Gastroesophageal sphincter (tissue), 4 donors: ENCODE measurements around the gene BCL2. TPM values are rescaled to one million over a fixed set of nuclear protein-coding genes. Genes with fewer than 3 reads are reported as not detected.
"Not testable (repeated sequence)": the region's sequence is repeated elsewhere in the genome, so short reads cannot be mapped to it uniquely, and the experiment has no call there.

Experiments used
- ATAC-seq: fragments of 150-250 bp; one replicate; pipeline ENCODE4 v1.9.1; 2016; ENCODE audit warnings: mild to moderate bottlenecking, moderate library complexity
- H3K27ac ChIP-seq, 4 donors: fragments of 200-600 bp; sonication (generic) in 3 of 4; 1 replicate in 3 of 4; 2 replicates in 1 of 4; pipeline ENCODE4 v1.5.1; 2016 to 2019
- H3K27me3 ChIP-seq: fragments of 200-600 bp; sonication (generic); one replicate; pipeline ENCODE4 v1.5.1; 2019
- H3K36me3 ChIP-seq, 2 donors: fragments of 200-600 bp; sonication (generic); one replicate each; pipeline ENCODE4 v1.5.1; 2019; ENCODE audit warnings: control low read depth in 1 of 2
- H3K4me1 ChIP-seq, 3 donors: fragments of 200-600 bp; sonication (generic); 1 replicate in 2 of 3; 2 replicates in 1 of 3; pipeline ENCODE4 v1.5.1; 2016 to 2019; ENCODE audit warnings: control low read depth in 2 of 3
- H3K4me3 ChIP-seq, 2 donors: fragments of 200-600 bp; sonication (generic); one replicate each; pipeline ENCODE4 v1.5.1; 2019; ENCODE audit warnings: mild to moderate bottlenecking in 1 of 2, moderate library complexity in 1 of 2
- H3K9me3 ChIP-seq, 3 donors: fragments of 200-600 bp; sonication (generic); one replicate each; pipeline ENCODE4 v1.5.1; 2017 to 2019; ENCODE audit warnings: control low read depth in 2 of 3
- CTCF ChIP-seq, 4 experiments: fragments of 200-600 bp in 2 of 4; fragments of 450-650 bp in 2 of 4; sonication (generic) in 1 of 4; IDR thresholded peaks; one replicate each; pipeline ENCODE4 v1.5.1; 2017 to 2019; ENCODE audit warnings: antibody characterized with exemption in 4 of 4, mild to moderate bottlenecking in 2 of 4, moderate library complexity in 2 of 4
- EP300 ChIP-seq: sonication (generic); formaldehyde crosslinking; IDR thresholded peaks from one replicate; pipeline ENCODE4 v1.6.1; 2017; ENCODE audit warnings: antibody characterized with exemption, mild to moderate bottlenecking
- POLR2A ChIP-seq, 2 donors: fragments of 450-650 bp; IDR thresholded peaks; one replicate each; pipeline ENCODE4 v1.6.1; 2017; ENCODE audit warnings: antibody characterized with exemption in 2 of 2, mild to moderate bottlenecking in 2 of 2, moderate library complexity in 1 of 2
- POLR2AphosphoS5 ChIP-seq: sonication (generic); formaldehyde crosslinking; IDR thresholded peaks from one replicate; pipeline ENCODE4 v1.6.1; 2017; ENCODE audit warnings: antibody characterized with exemption
- WGBS, 2 donors: methylation state at CpG; one replicate each; pipeline ENCODE4 v1.1.5; 2018; ENCODE audit warnings: low coverage in 1 of 2; 5-methylcytosine and 5-hydroxymethylcytosine counted together
- total RNA-seq, 4 donors: library from RNA; depleted of rRNA; stranded (reverse); fragments of >200 nt; gene quantifications; one replicate each; pipeline ENCODE4 v1.1.0, GENCODE V29; 2016

Gene BCL2
- total RNA-seq, 4 donors from 2014 or later, result 31.2 to 41.7 (median 32.7) TPM

- Histone ChIP-seq H3K9me3 (no peaks in the 10 kb centered on the region), H3K27ac (no peak overlapping the region), H3K27me3 (no peaks in the 10 kb centered on the region), H3K36me3 (no peaks in the 10 kb centered on the region), H3K4me3 (no peak overlapping the region), H3K4me1 (peaks cover 0 to 29% (median 5%) of the 10 kb centered on the region in 3 donors)
- TF ChIP-seq CTCF (IDR thresholded peaks at IDR 0.05) (no peak), POLR2A (IDR thresholded peaks at IDR 0.05) (no peak), POLR2AphosphoS5 (no peak)
- ATAC-seq, result no peak
- WGBS, 2 donors, result 70 to 73% methylated on average over 6 to 13 of the region's 13 CpGs
Observed at GRCh38 chr18:63206433-63207142, 113.0 kb downstream of the BCL2 start.

GRCh38 chr18:63205791-63206252, 113.7 kb downstream of the BCL2 start:
- no peak for ATAC-seq
- Histone ChIP-seq H3K27ac (no peak overlapping the region), H3K4me1 (peaks cover 0 to 29% (median 5%) of the 10 kb centered on the region in 3 donors), H3K27me3 (no peaks in the 10 kb centered on the region), H3K4me3 (no peak overlapping the region), H3K36me3 (no peaks in the 10 kb centered on the region), H3K9me3 (no peaks in the 10 kb centered on the region)
- WGBS, 2 donors, result 92% methylated on average over 4 of the region's 6 CpGs; no CpG with 5 or more reads in 1 of the 2 donors
- TF ChIP-seq POLR2AphosphoS5 (no peak), EP300 (no peak), CTCF (IDR thresholded peaks at IDR 0.05) (no peak), POLR2A (IDR thresholded peaks at IDR 0.05) (no peak)

GRCh38 chr18:63203497-63203896, 116.1 kb downstream of the BCL2 start:
- no peaks in the 10 kb centered on the region for H3K36me3 ChIP-seq
- no peaks in the 10 kb centered on the region for H3K9me3 ChIP-seq
- WGBS, 2 donors, result 93 to 94% methylated on average over 3 of the region's 3 CpGs
- no peak overlapping the region for H3K4me3 ChIP-seq
- H3K4me1 ChIP-seq, result peaks cover 0 to 34% (median 5%) of the 10 kb centered on the region in 3 donors
- TF ChIP-seq EP300, result no peak
- TF ChIP-seq POLR2AphosphoS5, result no peak
- no peak for TF ChIP-seq POLR2A (IDR thresholded peaks at IDR 0.05)
- no peak for TF ChIP-seq CTCF (IDR thresholded peaks at IDR 0.05)
- no peak for ATAC-seq
- no peak overlapping the region for H3K27ac ChIP-seq
- no peaks in the 10 kb centered on the region for H3K27me3 ChIP-seq

GRCh38 chr18:63202828-63203227, 116.7 kb downstream of the BCL2 start:
- H3K36me3 ChIP-seq, result no peaks in the 10 kb centered on the region
- TF ChIP-seq EP300 (no peak), POLR2A (IDR thresholded peaks at IDR 0.05) (no peak), POLR2AphosphoS5 (no peak), CTCF (IDR thresholded peaks at IDR 0.05) (no peak)
- H3K9me3 ChIP-seq, result no peaks in the 10 kb centered on the region
- H3K4me1 ChIP-seq, result peaks cover 0 to 27% (median 0%) of the 10 kb centered on the region in 3 donors
- no peak overlapping the region for H3K27ac ChIP-seq
- H3K27me3 ChIP-seq, result no peaks in the 10 kb centered on the region
- no peak for ATAC-seq
- no peak overlapping the region for H3K4me3 ChIP-seq
- WGBS, 2 donors, result 85 to 100% methylated on average over 1 to 4 of the region's 8 CpGs

GRCh38 chr18:63201456-63201855, 118.1 kb downstream of the BCL2 start:
- H3K36me3 ChIP-seq, H3K27ac ChIP-seq, H3K27me3 ChIP-seq, H3K9me3 ChIP-seq, ATAC-seq, H3K4me3 ChIP-seq: not testable (repeated sequence)
- H3K4me1 ChIP-seq, result peaks cover 0 to 13% (median 0%) of the 10 kb centered on the region in 3 donors
- 88 to 93% methylated on average over 3 of the region's 3 CpGs for WGBS, 2 donors
